Vagina (tissue), 2 donors: ENCODE data around the gene PDE4DIP.
"Not testable (repeated sequence)": the region's sequence is repeated elsewhere in the genome, so short reads cannot be mapped to it uniquely, and the experiment has no call there.

Experiments
- CTCF ChIP-seq, 3 experiments: fragments of 450-650 bp in 2 of 3; fragments of 200-600 bp in 1 of 3; sonication (generic) in 1 of 3; IDR thresholded peaks; one replicate each; pipeline ENCODE4 v1.5.1; 2017 to 2019; ENCODE audit warnings: antibody characterized with exemption in 3 of 3, mild to moderate bottlenecking in 2 of 3, moderate library complexity in 2 of 3
- POLR2A ChIP-seq, 2 donors: fragments of 450-650 bp; IDR thresholded peaks; one replicate each; pipeline ENCODE4 v1.6.1; 2017; ENCODE audit warnings: antibody characterized with exemption in 2 of 2, mild to moderate bottlenecking in 2 of 2, moderate library complexity in 2 of 2
- POLR2AphosphoS5 ChIP-seq, 2 donors: sonication (generic); formaldehyde crosslinking; IDR thresholded peaks; one replicate each; pipeline ENCODE4 v1.9.0; 2017; ENCODE audit warnings: antibody characterized with exemption in 2 of 2, mild to moderate bottlenecking in 2 of 2, low read depth in 1 of 2; ENCODE audit not compliant: insufficient read depth in 1 of 2

GRCh38 chr1:148808268-148808928 lies 35.8 kb upstream of the PDE4DIP start:
- TF ChIP-seq CTCF (IDR thresholded peaks at IDR 0.05); POLR2A (IDR thresholded peaks at IDR 0.05); POLR2AphosphoS5 (IDR thresholded peaks at IDR 0.05; ENCODE audit: insufficient read depth in 1 of 2, low read depth in 1 of 2): not testable (repeated sequence)
